K562 (cell line): ENCODE data around the gene TNF. TPM values are rescaled to one million over a fixed set of nuclear protein-coding genes. Genes with fewer than 3 reads are reported as not detected.
A peak's percentile ranks its signal among the peaks of the same experiment; 100 is the strongest.

ENCODE experiments used
- ATAC-seq: fragments of 200-7000 bp; cut with Tn5 transposase; 3 replicates; pipeline ENCODE4 v1.9.1; 2020; ENCODE audit warnings: moderate library complexity
- BruUV-seq: library from RNA; stranded (reverse); fragments of 400-500 nt; replicated peaks from 2 replicates; lab custom pipeline; 2021; lab: Mats Ljungman, UMichigan
- CTCF ChIA-PET: fragments of 300-600 bp; formaldehyde crosslinking; extraction: SDS; loops from one replicate; lab custom pipeline; 2021; ENCODE audit warnings: low intra/inter-chr PET ratio; lab: Yijun Ruan, JAX
- POLR2A ChIA-PET: fragments of 300-600, 350-650 bp; sonication (Branson Sonifier 250); formaldehyde crosslinking; extraction: SDS; loops from one replicate; lab custom pipeline; 2021; ENCODE audit warnings: antibody characterized with exemption, inconsistent platforms; lab: Yijun Ruan, JAX
- DNase-seq, 4 experiments: peaks; one replicate each; pipeline versions ENCODE4 v3.0.0 to v3.0.0-alpha.2; 2011 to 2018; ENCODE audit warnings: low spot score in 3 of 4, mixed read lengths in 3 of 4; ENCODE audit errors: extremely low read depth in 1 of 4
- FAIRE-seq: peaks from 2 replicates; lab custom pipeline; 2011; peaks lifted over from hg19 to GRCh38; lab: Jason Lieb, UNC
- H2AFZ ChIP-seq: 2 replicates; pipeline ENCODE4 v1.6.0; 2011; ENCODE audit warnings: low read depth, low read length, control low read depth, inconsistent platforms
- H3K27ac ChIP-seq: fragments of 200-600 bp; 3 replicates; pipeline ENCODE4 v1.8.0; 2011; ENCODE audit warnings: low read depth, mild to moderate bottlenecking, control low read depth, inconsistent platforms, low read length, moderate library complexity, mixed read lengths; ENCODE audit errors: extremely low read depth
- H3K27me3 ChIP-seq, 2 experiments: fragments of 300-600 bp in 1 of 2; 2 replicates in 1 of 2; 3 replicates in 1 of 2; pipeline versions ENCODE4 v1.6.0 to v1.8.0; 2011; ENCODE audit warnings: inconsistent platforms in 2 of 2, low read length in 2 of 2, mild to moderate bottlenecking in 1 of 2, mixed read lengths in 1 of 2, moderate library complexity in 1 of 2; ENCODE audit not compliant: control insufficient read depth in 2 of 2, insufficient read depth in 2 of 2
- H3K36me3 ChIP-seq: fragments of 300-600 bp; 3 replicates; pipeline ENCODE4 v1.8.0; 2011; ENCODE audit warnings: mild to moderate bottlenecking, low read length, inconsistent platforms; ENCODE audit not compliant: control insufficient read depth, insufficient read depth
- H3K4me1 ChIP-seq, 2 experiments: fragments of 200-600 bp in 1 of 2; replicated peaks in 1 of 2; 2 replicates in 1 of 2; 3 replicates in 1 of 2; pipeline versions ENCODE4 v1.5.1 to v1.8.0; 2011; ENCODE audit warnings: inconsistent platforms in 2 of 2, low read length in 2 of 2, mild to moderate bottlenecking in 1 of 2, mixed read lengths in 1 of 2, moderate library complexity in 1 of 2; ENCODE audit not compliant: control insufficient read depth in 2 of 2, insufficient read depth in 2 of 2
- H3K4me2 ChIP-seq: 2 replicates; pipeline ENCODE4 v1.6.1; 2011; ENCODE audit warnings: low read length, control low read depth, inconsistent platforms, mixed read lengths; ENCODE audit not compliant: insufficient read depth
- H3K4me3 ChIP-seq: fragments of 200-600 bp; sonication (generic), shearing (Covaris generic); 2 replicates; pipeline ENCODE4 v1.5.1; 2016; ENCODE audit warnings: control low read depth, inconsistent platforms
- H3K79me2 ChIP-seq: fragments of 200-600 bp; 3 replicates; pipeline ENCODE4 v1.8.0; 2011; ENCODE audit warnings: low read length, inconsistent platforms; ENCODE audit not compliant: control insufficient read depth, insufficient read depth
- H3K9ac ChIP-seq, 2 experiments: 2 replicates each; pipeline versions ENCODE4 v1.6.0 to v1.6.1; 2011; ENCODE audit warnings: low read depth in 2 of 2, low read length in 2 of 2, control low read depth in 1 of 2, inconsistent platforms in 1 of 2, mild to moderate bottlenecking in 1 of 2, mixed read lengths in 1 of 2; ENCODE audit not compliant: insufficient read depth in 1 of 2
- H3K9me1 ChIP-seq: one replicate; pipeline ENCODE4 v1.6.0; 2011; ENCODE audit warnings: inconsistent platforms, mild to moderate bottlenecking, low read length, moderate library complexity; ENCODE audit not compliant: control insufficient read depth, insufficient read depth
- H3K9me3 ChIP-seq: replicated peaks from 2 replicates; pipeline ENCODE4 v1.5.1; 2011; ENCODE audit warnings: low read depth, low read length, inconsistent platforms; ENCODE audit not compliant: control insufficient read depth, insufficient read depth
- H4K20me1 ChIP-seq: replicated peaks from 2 replicates; pipeline ENCODE4 v1.6.1; 2011; ENCODE audit warnings: low read length, inconsistent platforms, mixed read lengths; ENCODE audit not compliant: control insufficient read depth, insufficient read depth
- CAMTA2 ChIP-seq: fragments of 250-450 bp; sonication (Bioruptor Pico); conservative IDR thresholded peaks from 2 replicates; pipeline ENCODE4 v1.5.1; 2022
- ETS2 ChIP-seq: IDR thresholded peaks from 2 replicates; pipeline ENCODE4 v1.6.1; 2016; ENCODE audit warnings: borderline replicate concordance, missing genetic modification characterization, mild to moderate bottlenecking, moderate library complexity, missing compliant biosample characterization; ENCODE audit not compliant: poor library complexity, severe bottlenecking
- GABPA ChIP-seq: fragments of 200-800 bp; sonication (Bioruptor generic); conservative IDR thresholded peaks from 2 replicates; pipeline ENCODE4 v1.6.1; 2016; ENCODE audit warnings: low read depth, missing genetic modification characterization, missing compliant biosample characterization
- KLF10 ChIP-seq: fragments of 250-450 bp; sonication (Bioruptor Pico); IDR thresholded peaks from 2 replicates; pipeline ENCODE4 v1.6.1; 2021; ENCODE audit warnings: matching md5 sums
- MECOM ChIP-seq: fragments of 250-450 bp; sonication (Bioruptor Pico); IDR thresholded peaks from 2 replicates; pipeline ENCODE4 v1.8.0; 2022; ENCODE audit warnings: inconsistent platforms
- POLR3G ChIP-seq: IDR thresholded peaks from 2 replicates; pipeline ENCODE4 v1.6.1; 2011; ENCODE audit not compliant: insufficient read length, insufficient replicate concordance; ENCODE audit errors: extremely low read depth
- PRDM10 ChIP-seq: fragments of 450-650 bp; IDR thresholded peaks from 2 replicates; pipeline ENCODE4 v1.6.1; 2018; ENCODE audit not compliant: partially characterized antibody
- ZNF274 ChIP-seq: IDR thresholded peaks from 2 replicates; pipeline ENCODE4 v1.6.1; 2011; ENCODE audit warnings: low read depth, mild to moderate bottlenecking, low read length, moderate library complexity, borderline replicate concordance
- WGBS: fragments of 100-300 bp; shearing (Covaris generic); methylation state at CpG from one replicate; pipeline ENCODE4 v1.1.6; 2016; ENCODE audit warnings: low coverage, mixed read lengths; ENCODE audit not compliant: insufficient coverage; ENCODE audit errors: missing lambda C conversion rate; 5-methylcytosine and 5-hydroxymethylcytosine counted together
- in situ Hi-C: fragments of 300-500 bp; cut with MboI; formaldehyde crosslinking; loops from 4 replicates; pipeline ENCODE4 v1.15.0; 2018; ENCODE audit warnings: inconsistent platforms, mixed read lengths
- intact Hi-C: fragments of 100-400 bp; cut with micrococcal nuclease; formaldehyde crosslinking; loops from 2 replicates; pipeline ENCODE4 v1.14.2; 2022
- polyA plus RNA-seq, 8 experiments: library from polyadenylated mRNA; depleted of rRNA in 4 of 8; stranded (reverse) in 5 of 8; unstranded in 3 of 8; fragments of >200 nt; fragmentation: Nextera tagmentation in 2 of 8; fragmentation: Illumina TruSeq in 1 of 8; extraction: Ambion mirVana in 2 of 8; extraction: Trizol in 1 of 8; gene quantifications; 2 replicates each; pipeline versions ENCODE4 v1.2.1 to v1.2.3, GENCODE V29; 2011 to 2014; ENCODE audit warnings: inconsistent platforms in 1 of 8, missing spikeins in 1 of 8
- total RNA-seq, 7 experiments: library from RNA; depleted of rRNA in 6 of 7; stranded (reverse); fragments of >200 nt in 6 of 7; fragmentation: Illumina TruSeq in 2 of 7; extraction: Trizol in 2 of 7; gene quantifications; 2 replicates each; pipeline versions ENCODE4 v1.2.1 to v1.2.3, GENCODE V29; 2011 to 2021; ENCODE audit warnings: low replicate concordance in 1 of 7

The TNF gene
- total and polyA plus RNA-seq, 9 of the 15 experiments (the other 6 are each of a cell fraction or from before 2014, with no cell fraction given): 0.08 to 0.40 TPM; not detected in 7

GRCh38 chr6:31579546-31580437 is 4.4 kb downstream of the TNF start:
- Histone ChIP-seq H3K9ac (no peak overlapping the region), H2AFZ (no peak overlapping the region; the same call in 1 of the 2 replicates), H3K27me3 (no peaks in the 10 kb centered on the region), H3K9me3 (no peaks in the 10 kb centered on the region), H3K79me2 (no peaks in the 10 kb centered on the region), H3K4me2 (peak overlapping the region; percentile 91), H3K36me3 (no peaks in the 10 kb centered on the region), H4K20me1 (no peaks in the 10 kb centered on the region), H3K4me1 (peaks cover 0 to 30% of the 10 kb centered on the region in 2 experiments; a peak in 3 of 5 replicates), H3K27ac (no peak overlapping the region), H3K9me1 (no peaks in the 10 kb centered on the region), H3K4me3 (no peak overlapping the region)
- BruUV-seq: no TSS peak
- CTCF ChIA-PET: interaction anchor here (1.3 kb wide), 1 partner anchor 32 kb away, joined by 4 read pairs; the partner anchor contains the start of gene NFKBIL1
- intact Hi-C loops (loop anchor here (1.0 to 10.0 kb wide), 3 partner anchors 19 to 385 kb away; partner anchors contain the start of genes ATP6V1G2 and NFKBIL1), in situ Hi-C loops (no loop called here)
- no peak for FAIRE-seq
- peak; percentile 19; the same call in 1 of the 2 replicates for TF ChIP-seq GABPA (tag)
- no peak for TF ChIP-seq ETS2 (tag)
- no peak for TF ChIP-seq CAMTA2 (CRISPR knock-in tag)
- TF ChIP-seq KLF10 (CRISPR knock-in tag): no peak
- TF ChIP-seq MECOM (CRISPR knock-in tag): no peak
- peak; percentile 56 for TF ChIP-seq PRDM10
- no peak for TF ChIP-seq POLR3G
- TF ChIP-seq ZNF274: no peak
- DNase-seq: no peak
- no peak for ATAC-seq
- POLR2A ChIA-PET: interaction anchor here (0.6 to 3.3 kb wide), 12 partner anchors 9 to 1988 kb away, joined by 3 to 20 read pairs (median 4); partner anchors contain the start of genes APOM, DDX39B and MICB
- 68% methylated on average over 8 of the region's 8 CpGs for whole genome bisulfite sequencing
